Measurements from ENCODE around the gene ARHGAP19. TPM values are rescaled to one million over a fixed set of nuclear protein-coding genes. Genes with fewer than 3 reads are reported as not detected.

Gene ARHGAP19
- total RNA-seq, 4 donors from 2014 or later: 3.5 to 5.4 (median 4.6) TPM

GRCh38 chr10:97323501-97323900 is 31.1 kb upstream of the ARHGAP19 start:
- Histone ChIP-seq H3K36me3 (peaks cover 0 to 6% (median 3%) of the 10 kb centered on the region in 4 donors), H3K4me1 (peaks cover 20 to 34% (median 23%) of the 10 kb centered on the region in 4 donors), H3K9me3 (no peaks in the 10 kb centered on the region), H3K27ac (replicated peaks in 1 of 4) (no peak overlapping the region), H3K4me3 (no peak overlapping the region), H3K27me3 (no peaks in the 10 kb centered on the region)
- TF ChIP-seq EP300 (IDR thresholded peaks at IDR 0.05) (no peak), CTCF (IDR thresholded peaks at IDR 0.05) (no peak), POLR2A (IDR thresholded peaks at IDR 0.05; ENCODE audit: low read depth) (no peak), POLR2AphosphoS5 (IDR thresholded peaks at IDR 0.05) (no peak)
- 97% methylated on average over 4 of the region's 4 CpGs for WGBS
- intact Hi-C loops (cut with DNase I): no loop called here
- DNase-seq (ENCODE audit: extremely low spot score): no peak

GRCh38 chr10:97321804-97322190 is 29.4 kb upstream of the ARHGAP19 start:
- intact Hi-C loops (cut with DNase I): no loop called here
- H3K27me3 ChIP-seq: no peaks in the 10 kb centered on the region
- H3K36me3 ChIP-seq: no peaks in the 10 kb centered on the region
- no peak overlapping the region for H3K27ac ChIP-seq (replicated peaks in 1 of 4)
- WGBS: 78% methylated on average over 3 of the region's 3 CpGs
- peaks cover 22 to 38% (median 25%) of the 10 kb centered on the region in 4 donors for H3K4me1 ChIP-seq
- no peak overlapping the region for H3K4me3 ChIP-seq
- no peaks in the 10 kb centered on the region for H3K9me3 ChIP-seq
- no peak for DNase-seq (ENCODE audit: extremely low spot score)
- TF ChIP-seq CTCF (IDR thresholded peaks at IDR 0.05) (no peak), POLR2A (IDR thresholded peaks at IDR 0.05; ENCODE audit: low read depth) (no peak), POLR2AphosphoS5 (IDR thresholded peaks at IDR 0.05) (no peak), EP300 (IDR thresholded peaks at IDR 0.05) (no peak)

GRCh38 chr10:97321032-97321803 is 28.8 kb upstream of the ARHGAP19 start:
- 43% methylated on average over 22 of the region's 38 CpGs for WGBS
- peak overlapping the region; percentile 87 to 97 (median 94) for H3K4me3 ChIP-seq
- H3K27me3 ChIP-seq: no peaks in the 10 kb centered on the region
- TF ChIP-seq EP300 (IDR thresholded peaks at IDR 0.05): no peak
- peak; percentile 27 to 51 for TF ChIP-seq POLR2AphosphoS5 (IDR thresholded peaks at IDR 0.05)
- no peaks in the 10 kb centered on the region for H3K36me3 ChIP-seq
- peak overlapping the region in 3 of 4 donors; percentile 93 to 96 (median 95) for H3K27ac ChIP-seq (replicated peaks in 1 of 4)
- DNase-seq (ENCODE audit: extremely low spot score): no peak
- peaks cover 22 to 38% (median 25%) of the 10 kb centered on the region in 4 donors for H3K4me1 ChIP-seq
- H3K9me3 ChIP-seq: no peaks in the 10 kb centered on the region
- intact Hi-C loops (cut with DNase I): no loop called here

- peak overlapping the region; percentile 87 to 97 (median 94) for H3K4me3 ChIP-seq
- no peaks in the 10 kb centered on the region for H3K9me3 ChIP-seq
- no peaks in the 10 kb centered on the region for H3K27me3 ChIP-seq
- intact Hi-C loops (cut with DNase I): no loop called here
- WGBS: 23% methylated on average over 20 of the region's 24 CpGs
- no peaks in the 10 kb centered on the region for H3K36me3 ChIP-seq
- TF ChIP-seq POLR2A (IDR thresholded peaks at IDR 0.05; ENCODE audit: low read depth) (no peak), CTCF (IDR thresholded peaks at IDR 0.05) (no peak), POLR2AphosphoS5 (IDR thresholded peaks at IDR 0.05) (no peak), EP300 (IDR thresholded peaks at IDR 0.05) (no peak)
- peak overlapping the region; percentile 93 to 96 (median 95) for H3K27ac ChIP-seq (replicated peaks in 1 of 4)
- peaks cover 22 to 38% (median 25%) of the 10 kb centered on the region in 4 donors for H3K4me1 ChIP-seq
- DNase-seq (ENCODE audit: extremely low spot score): no peak
Measured at GRCh38 chr10:97320480-97321031, 28.1 kb upstream of the ARHGAP19 start.

GRCh38 chr10:97319671-97320479 is 27.4 kb upstream of the ARHGAP19 start:
- Histone ChIP-seq H3K27ac (replicated peaks in 1 of 4) (peak overlapping the region; percentile 93 to 96 (median 95)), H3K27me3 (no peaks in the 10 kb centered on the region), H3K4me3 (peak overlapping the region; percentile 87 to 97 (median 94)), H3K36me3 (no peaks in the 10 kb centered on the region), H3K4me1 (peaks cover 22 to 38% (median 25%) of the 10 kb centered on the region in 4 donors), H3K9me3 (no peaks in the 10 kb centered on the region)
- WGBS: 3% methylated on average over 10 of the region's 83 CpGs
- TF ChIP-seq POLR2A (IDR thresholded peaks at IDR 0.05; ENCODE audit: low read depth): no peak
- no peak for TF ChIP-seq CTCF (IDR thresholded peaks at IDR 0.05)
- no peak for TF ChIP-seq POLR2AphosphoS5 (IDR thresholded peaks at IDR 0.05)
- TF ChIP-seq EP300 (IDR thresholded peaks at IDR 0.05): no peak
- DNase-seq (ENCODE audit: extremely low spot score): no peak
- intact Hi-C loops (cut with DNase I): no loop called here

Data from esophagus muscularis mucosa (tissue), 4 donors.